ENCODE measurements around the gene TCP1. TPM values are rescaled to one million over a fixed set of nuclear protein-coding genes. Genes with fewer than 3 reads are reported as not detected.

TCP1 gene
- total RNA-seq: 203 and 281 TPM in 2 replicates

GRCh38 chr6:159789377-159790148 is at the start of gene TCP1:
Gene TCP1, minus strand, starts transcription at chr6:159789602. Its CDS starts 134 bp downstream, at chr6:159789468.

GRCh38 chr6:159800141-159800865 is 10.9 kb upstream of the TCP1 start, which contains the start of gene PNLDC1:
Gene PNLDC1, plus strand, starts transcription at chr6:159800276. Its CDS starts 32 bp downstream, at chr6:159800308.

GRCh38 chr6:159790149-159790955 is 950 bp upstream of the TCP1 start, which contains the start of gene MRPL18:
Gene MRPL18, plus strand, starts transcription at chr6:159790467. Its CDS starts 121 bp downstream, at chr6:159790588.

GRCh38 chr6:159761873-159762680 is 27.3 kb downstream of the TCP1 start, which contains the start of gene ACAT2:
Gene ACAT2, plus strand, starts transcription at chr6:159762045. Its CDS starts 43 bp downstream, at chr6:159762088.

Other genes with a start within 250 kb of the TCP1 start
- gene SOD2, start 96.4 kb downstream of the TCP1 start, total RNA-seq: 54.0 and 532 TPM in 2 replicates
- gene WTAP, start 62.1 kb downstream of the TCP1 start, total RNA-seq: 124 and 138 TPM in 2 replicates
- 20.4 and 34.2 TPM in 2 replicates for gene ACAT2, start 27.6 kb downstream of the TCP1 start, total RNA-seq
- gene MRPL18, start 865 bp upstream of the TCP1 start, total RNA-seq: 59.2 and 94.3 TPM in 2 replicates
- gene PNLDC1, start 10.7 kb upstream of the TCP1 start, total RNA-seq: 0.07 TPM in 1 of 2 replicates, not detected in the other
- not detected in 2 replicates for gene MAS1, start 101.4 kb upstream of the TCP1 start, total RNA-seq
- gene IGF2R, start 179.5 kb upstream of the TCP1 start, total RNA-seq: 271 and 478 TPM in 2 replicates

Measured in nasal cavity respiratory epithelium epithelial cell of viscerocranial mucosa (primary cell).